Measurements from ENCODE around the gene JAGN1. TPM values are rescaled to one million over a fixed set of nuclear protein-coding genes. Genes with fewer than 3 reads are reported as not detected.

JAGN1 gene
- total and polyA plus RNA-seq, 9 of the 15 experiments (the other 6 are each of a cell fraction or from before 2014, with no cell fraction given), result 31.6 to 77.8 (median 40.3) TPM

DNA sequence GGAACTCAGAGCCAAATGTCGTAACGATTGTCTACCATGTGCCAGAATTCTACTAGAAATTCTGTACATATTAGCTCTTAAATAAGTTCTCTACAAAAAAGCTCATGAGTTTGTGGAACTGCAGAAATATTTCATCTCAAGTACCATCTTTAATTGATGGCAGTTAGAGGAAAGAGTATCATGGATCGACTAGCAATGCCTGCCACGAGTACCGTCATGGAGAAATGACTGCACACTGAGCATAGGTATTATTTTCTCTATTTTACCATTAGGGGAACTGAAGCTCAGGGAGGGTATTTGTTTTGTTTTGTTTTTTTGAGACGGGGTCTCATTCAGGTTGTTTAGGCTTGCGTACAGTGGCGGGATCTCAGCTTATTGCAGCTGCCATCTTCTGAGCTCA lies 49.4 kb upstream of the JAGN1 start (continued):
- TF ChIP-seq, protein P1, sequence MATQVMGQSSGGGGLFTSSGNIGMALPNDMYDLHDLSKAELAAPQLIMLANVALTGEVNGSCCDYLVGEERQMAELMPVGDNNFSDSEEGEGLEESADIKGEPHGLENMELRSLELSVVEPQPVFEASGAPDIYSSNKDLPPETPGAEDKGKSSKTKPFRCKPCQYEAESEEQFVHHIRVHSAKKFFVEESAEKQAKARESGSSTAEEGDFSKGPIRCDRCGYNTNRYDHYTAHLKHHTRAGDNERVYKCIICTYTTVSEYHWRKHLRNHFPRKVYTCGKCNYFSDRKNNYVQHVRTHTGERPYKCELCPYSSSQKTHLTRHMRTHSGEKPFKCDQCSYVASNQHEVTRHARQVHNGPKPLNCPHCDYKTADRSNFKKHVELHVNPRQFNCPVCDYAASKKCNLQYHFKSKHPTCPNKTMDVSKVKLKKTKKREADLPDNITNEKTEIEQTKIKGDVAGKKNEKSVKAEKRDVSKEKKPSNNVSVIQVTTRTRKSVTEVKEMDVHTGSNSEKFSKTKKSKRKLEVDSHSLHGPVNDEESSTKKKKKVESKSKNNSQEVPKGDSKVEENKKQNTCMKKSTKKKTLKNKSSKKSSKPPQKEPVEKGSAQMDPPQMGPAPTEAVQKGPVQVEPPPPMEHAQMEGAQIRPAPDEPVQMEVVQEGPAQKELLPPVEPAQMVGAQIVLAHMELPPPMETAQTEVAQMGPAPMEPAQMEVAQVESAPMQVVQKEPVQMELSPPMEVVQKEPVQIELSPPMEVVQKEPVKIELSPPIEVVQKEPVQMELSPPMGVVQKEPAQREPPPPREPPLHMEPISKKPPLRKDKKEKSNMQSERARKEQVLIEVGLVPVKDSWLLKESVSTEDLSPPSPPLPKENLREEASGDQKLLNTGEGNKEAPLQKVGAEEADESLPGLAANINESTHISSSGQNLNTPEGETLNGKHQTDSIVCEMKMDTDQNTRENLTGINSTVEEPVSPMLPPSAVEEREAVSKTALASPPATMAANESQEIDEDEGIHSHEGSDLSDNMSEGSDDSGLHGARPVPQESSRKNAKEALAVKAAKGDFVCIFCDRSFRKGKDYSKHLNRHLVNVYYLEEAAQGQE (IDR thresholded peaks at IDR 0.05; ENCODE audit: borderline replicate concordance), result peak; percentile 19; the same call in 1 of the 2 replicates
- TF ChIP-seq, protein P1 (CRISPR knock-in tag; IDR thresholded peaks at IDR 0.05; ENCODE audit: low read depth), result no peak
- no peak for TF ChIP-seq MAFG (tag; conservative IDR thresholded peaks at IDR 0.05)
- no peak for TF ChIP-seq SIN3A (IDR thresholded peaks at IDR 0.05; ENCODE audit: borderline replicate concordance in 2 of 2, control insufficient read depth in 1 of 2, low read depth in 2 of 2, low read length in 2 of 2)
- TF ChIP-seq KDM2B (CRISPR knock-in tag; IDR thresholded peaks at IDR 0.05), result no peak
- TF ChIP-seq, protein P2, sequence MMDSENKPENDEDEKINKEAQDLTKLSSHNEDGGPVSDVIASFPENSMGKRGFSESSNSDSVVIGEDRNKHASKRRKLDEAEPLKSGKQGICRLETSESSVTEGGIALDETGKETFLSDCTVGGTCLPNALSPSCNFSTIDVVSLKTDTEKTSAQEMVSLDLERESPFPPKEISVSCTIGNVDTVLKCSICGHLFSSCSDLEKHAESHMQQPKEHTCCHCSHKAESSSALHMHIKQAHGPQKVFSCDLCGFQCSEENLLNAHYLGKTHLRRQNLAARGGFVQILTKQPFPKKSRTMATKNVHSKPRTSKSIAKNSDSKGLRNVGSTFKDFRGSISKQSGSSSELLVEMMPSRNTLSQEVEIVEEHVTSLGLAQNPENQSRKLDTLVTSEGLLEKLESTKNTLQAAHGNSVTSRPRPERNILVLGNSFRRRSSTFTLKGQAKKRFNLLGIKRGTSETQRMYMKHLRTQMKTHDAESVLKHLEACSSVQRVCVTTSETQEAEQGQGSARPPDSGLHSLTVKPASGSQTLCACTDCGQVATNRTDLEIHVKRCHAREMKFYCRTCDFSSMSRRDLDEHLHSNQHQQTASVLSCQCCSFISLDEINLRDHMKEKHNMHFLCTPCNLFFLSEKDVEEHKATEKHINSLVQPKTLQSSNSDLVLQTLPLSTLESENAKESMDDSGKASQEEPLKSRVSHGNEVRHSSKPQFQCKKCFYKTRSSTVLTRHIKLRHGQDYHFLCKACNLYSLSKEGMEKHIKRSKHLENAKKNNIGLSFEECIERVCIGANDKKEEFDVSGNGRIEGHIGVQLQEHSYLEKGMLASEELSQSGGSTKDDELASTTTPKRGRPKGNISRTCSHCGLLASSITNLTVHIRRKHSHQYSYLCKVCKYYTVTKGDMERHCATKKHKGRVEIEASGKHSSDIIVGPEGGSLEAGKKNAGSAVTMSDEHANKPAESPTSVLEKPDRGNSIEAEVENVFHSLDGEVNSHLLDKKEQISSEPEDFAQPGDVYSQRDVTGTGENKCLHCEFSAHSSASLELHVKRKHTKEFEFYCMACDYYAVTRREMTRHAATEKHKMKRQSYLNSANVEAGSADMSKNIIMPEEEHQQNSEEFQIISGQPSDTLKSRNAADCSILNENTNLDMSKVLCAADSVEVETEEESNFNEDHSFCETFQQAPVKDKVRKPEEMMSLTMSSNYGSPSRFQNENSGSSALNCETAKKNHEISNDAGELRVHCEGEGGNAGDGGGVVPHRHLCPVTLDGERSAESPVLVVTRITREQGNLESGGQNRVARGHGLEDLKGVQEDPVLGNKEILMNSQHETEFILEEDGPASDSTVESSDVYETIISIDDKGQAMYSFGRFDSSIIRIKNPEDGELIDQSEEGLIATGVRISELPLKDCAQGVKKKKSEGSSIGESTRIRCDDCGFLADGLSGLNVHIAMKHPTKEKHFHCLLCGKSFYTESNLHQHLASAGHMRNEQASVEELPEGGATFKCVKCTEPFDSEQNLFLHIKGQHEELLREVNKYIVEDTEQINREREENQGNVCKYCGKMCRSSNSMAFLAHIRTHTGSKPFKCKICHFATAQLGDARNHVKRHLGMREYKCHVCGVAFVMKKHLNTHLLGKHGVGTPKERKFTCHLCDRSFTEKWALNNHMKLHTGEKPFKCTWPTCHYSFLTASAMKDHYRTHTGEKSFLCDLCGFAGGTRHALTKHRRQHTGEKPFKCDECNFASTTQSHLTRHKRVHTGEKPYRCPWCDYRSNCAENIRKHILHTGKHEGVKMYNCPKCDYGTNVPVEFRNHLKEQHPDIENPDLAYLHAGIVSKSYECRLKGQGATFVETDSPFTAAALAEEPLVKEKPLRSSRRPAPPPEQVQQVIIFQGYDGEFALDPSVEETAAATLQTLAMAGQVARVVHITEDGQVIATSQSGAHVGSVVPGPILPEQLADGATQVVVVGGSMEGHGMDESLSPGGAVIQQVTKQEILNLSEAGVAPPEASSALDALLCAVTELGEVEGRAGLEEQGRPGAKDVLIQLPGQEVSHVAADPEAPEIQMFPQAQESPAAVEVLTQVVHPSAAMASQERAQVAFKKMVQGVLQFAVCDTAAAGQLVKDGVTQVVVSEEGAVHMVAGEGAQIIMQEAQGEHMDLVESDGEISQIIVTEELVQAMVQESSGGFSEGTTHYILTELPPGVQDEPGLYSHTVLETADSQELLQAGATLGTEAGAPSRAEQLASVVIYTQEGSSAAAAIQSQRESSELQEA (IDR thresholded peaks at IDR 0.05; ENCODE audit: low read depth), result no peak
- TF ChIP-seq ZNF274 (IDR thresholded peaks at IDR 0.05; ENCODE audit: borderline replicate concordance, low read depth, low read length), result no peak
- no peak for TF ChIP-seq OTX1 (CRISPR knock-in tag; IDR thresholded peaks at IDR 0.05)
- TF ChIP-seq, protein P3, sequence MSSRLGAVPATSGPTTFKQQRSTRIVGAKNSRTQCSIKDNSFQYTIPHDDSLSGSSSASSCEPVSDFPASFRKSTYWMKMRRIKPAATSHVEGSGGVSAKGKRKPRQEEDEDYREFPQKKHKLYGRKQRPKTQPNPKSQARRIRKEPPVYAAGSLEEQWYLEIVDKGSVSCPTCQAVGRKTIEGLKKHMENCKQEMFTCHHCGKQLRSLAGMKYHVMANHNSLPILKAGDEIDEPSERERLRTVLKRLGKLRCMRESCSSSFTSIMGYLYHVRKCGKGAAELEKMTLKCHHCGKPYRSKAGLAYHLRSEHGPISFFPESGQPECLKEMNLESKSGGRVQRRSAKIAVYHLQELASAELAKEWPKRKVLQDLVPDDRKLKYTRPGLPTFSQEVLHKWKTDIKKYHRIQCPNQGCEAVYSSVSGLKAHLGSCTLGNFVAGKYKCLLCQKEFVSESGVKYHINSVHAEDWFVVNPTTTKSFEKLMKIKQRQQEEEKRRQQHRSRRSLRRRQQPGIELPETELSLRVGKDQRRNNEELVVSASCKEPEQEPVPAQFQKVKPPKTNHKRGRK (tag; IDR thresholded peaks at IDR 0.05), result no peak
- peak; percentile 92 for TF ChIP-seq ZBTB17 (CRISPR knock-in tag; IDR thresholded peaks at IDR 0.05)

Data from K562 (cell line).